Endothelial cell of umbilical vein (primary cell): ENCODE measurements around the gene ACP5.

ENCODE experiments used
- CTCF ChIP-seq, 2 donors: IDR thresholded peaks; 1 replicate in 1 of 2; 2 replicates in 1 of 2; pipeline ENCODE4 v1.5.1; 2011; ENCODE audit warnings: low read length in 2 of 2, mild to moderate bottlenecking in 2 of 2, moderate library complexity in 2 of 2, control low read depth in 1 of 2, inconsistent platforms in 1 of 2, low read depth in 1 of 2; ENCODE audit not compliant: insufficient read depth in 1 of 2; ENCODE audit errors: extremely low read depth in 1 of 2
- MYC ChIP-seq: IDR thresholded peaks from one replicate; pipeline ENCODE4 v1.6.1; 2011; ENCODE audit warnings: mild to moderate bottlenecking, low read depth, low read length

GRCh38 chr19:11566164-11566563 lies 11.3 kb downstream of the ACP5 start:
- TF ChIP-seq CTCF (IDR thresholded peaks at IDR 0.05; ENCODE audit: extremely low read depth in 1 of 2, insufficient read depth in 1 of 2, low read depth in 1 of 2, low read length in 2 of 2) (no peak), MYC (no peak)
